GM21360 (cell line): ENCODE measurements around the gene CCDC97.
"Not testable (repeated sequence)": the region's sequence is repeated elsewhere in the genome, so short reads cannot be mapped to it uniquely, and the experiment has no call there.

Experiments
- ATAC-seq: cut with Tn5 transposase; IDR thresholded peaks from one replicate; pipeline ENCODE4 v1.9.1; 2021; ENCODE audit warnings: mild to moderate bottlenecking, moderate library complexity; ENCODE audit not compliant: unreplicated experiment

CCDC97 gene

GRCh38 chr19:41330946-41331678 lies 21.1 kb downstream of the CCDC97 start:
- no peak for ATAC-seq

GRCh38 chr19:41332000-41332399 lies 22.0 kb downstream of the CCDC97 start:
- ATAC-seq = no peak

GRCh38 chr19:41332468-41332867 lies 22.5 kb downstream of the CCDC97 start:
- no peak for ATAC-seq

- no peak for ATAC-seq
These were observed 24.8 kb downstream of the CCDC97 start for GRCh38 chr19:41334793-41335192.

- no peak for ATAC-seq
These were observed 25.5 kb downstream of the CCDC97 start for GRCh38 chr19:41335467-41335866.

- ATAC-seq = no peak
These were observed 30.0 kb downstream of the CCDC97 start for GRCh38 chr19:41339936-41340335.

- no peak for ATAC-seq
These were observed 31.9 kb downstream of the CCDC97 start for GRCh38 chr19:41341669-41342490.

GRCh38 chr19:41344162-41344561 lies 34.2 kb downstream of the CCDC97 start:
- ATAC-seq = no peak

GRCh38 chr19:41346916-41347315 lies 36.9 kb downstream of the CCDC97 start:
- ATAC-seq = not testable (repeated sequence)

- ATAC-seq = no peak
These were observed 40.9 kb downstream of the CCDC97 start for GRCh38 chr19:41350735-41351338.

- peak; percentile 40 for ATAC-seq
These were observed 41.6 kb downstream of the CCDC97 start for GRCh38 chr19:41351339-41352245.

GRCh38 chr19:41352279-41352608 lies 42.3 kb downstream of the CCDC97 start:
- ATAC-seq = no peak

- no peak for ATAC-seq
These were observed 42.9 kb downstream of the CCDC97 start for GRCh38 chr19:41352609-41353465.

- peak; percentile 36 for ATAC-seq
These were observed 43.7 kb downstream of the CCDC97 start, which contains the start of gene TGFB1 for GRCh38 chr19:41353466-41354342. Gene TGFB1 (minus strand): TSS chr19:41353922. CDS start chr19:41353044, 878 bp downstream.

- no peak for ATAC-seq
These were observed 44.5 kb downstream of the CCDC97 start for GRCh38 chr19:41354343-41354953.

GRCh38 chr19:41355035-41355434 lies 45.1 kb downstream of the CCDC97 start:
- no peak for ATAC-seq

- ATAC-seq = no peak
These were observed 45.8 kb downstream of the CCDC97 start for GRCh38 chr19:41355802-41356201.

- ATAC-seq = no peak
These were observed 47.2 kb downstream of the CCDC97 start for GRCh38 chr19:41356984-41357739.
